Activated CD4-positive, alpha-beta T cell treated with anti-CD3 and anti-CD28 coated beads, Interleukin-2, amount 50 U/mL, for 24 hours (primary cell): Measurements from ENCODE around the gene TMCC1.
"Not testable (repeated sequence)": the region's sequence is repeated elsewhere in the genome, so short reads cannot be mapped to it uniquely, and the experiment has no call there.

Experiments
- DNase-seq, 2 donors: peaks; one replicate each; pipeline ENCODE4 v3.0.0-alpha.2; 2020; ENCODE audit warnings: low read depth in 1 of 2, low spot score in 1 of 2

TMCC1 gene

DNA sequence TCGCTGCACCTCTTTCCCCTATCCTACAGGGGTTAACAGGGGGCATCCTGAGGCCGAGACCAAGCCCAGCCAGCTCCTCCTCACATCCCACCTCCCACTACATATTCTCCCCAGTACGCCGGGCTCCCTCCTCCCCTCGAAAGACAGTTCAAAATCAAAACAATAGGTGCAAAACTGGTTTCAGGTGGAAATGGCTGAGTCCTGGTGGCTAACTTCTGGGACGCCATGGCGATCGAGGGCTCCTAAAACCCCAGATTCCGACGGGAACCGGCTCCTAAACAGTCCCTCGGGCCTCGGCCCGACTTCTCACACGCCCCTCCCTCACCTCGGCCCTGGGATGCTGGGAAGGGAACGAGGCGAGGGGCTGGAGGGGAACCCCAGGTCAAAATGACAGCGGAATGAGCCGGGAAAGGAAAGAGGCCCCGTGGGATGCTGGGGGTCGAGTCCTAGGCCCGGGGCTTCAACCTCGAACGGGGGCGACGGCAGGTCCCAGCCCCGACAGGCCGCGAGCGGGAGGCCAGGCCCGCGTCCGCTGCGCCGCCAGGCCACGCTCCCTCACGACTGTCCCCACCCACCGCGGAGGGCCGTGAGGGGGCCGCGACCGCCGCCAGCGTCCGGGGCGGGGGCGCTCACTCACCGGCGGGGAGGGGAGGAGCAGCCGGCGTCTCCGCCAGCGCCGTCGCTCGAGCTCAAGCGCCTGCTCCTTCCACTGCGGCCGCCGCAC is 492 bp downstream of the TMCC1 start:
- peak; percentile 7 to 13 for DNase-seq

GRCh38 chr3:129892486-129892856 is 1.0 kb downstream of the TMCC1 start:
- peak in 1 of 2 donors; percentile 4 for DNase-seq

GRCh38 chr3:129890891-129891290 is 2.6 kb downstream of the TMCC1 start:
- DNase-seq, result no peak

DNA sequence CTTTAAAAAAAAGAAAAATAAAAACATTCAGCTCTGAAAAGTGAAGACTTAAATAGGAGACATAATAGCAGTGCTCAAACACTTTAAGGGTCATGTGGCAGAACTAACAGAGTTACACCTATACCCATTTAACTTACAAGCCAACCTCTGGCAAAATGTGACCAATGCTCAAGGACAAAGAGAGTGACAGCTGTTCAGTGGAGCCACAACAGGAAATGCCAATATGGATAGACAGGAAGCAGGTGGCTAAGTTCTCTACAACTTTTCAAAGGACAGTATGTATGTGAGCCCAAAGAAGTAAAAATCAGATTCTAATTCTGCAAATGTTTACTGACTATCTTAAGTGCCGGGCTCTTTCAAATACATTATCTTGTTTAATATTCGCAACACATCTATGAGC is 3.4 kb downstream of the TMCC1 start:
- DNase-seq, result no peak

- DNase-seq, result no peak
Measured at GRCh38 chr3:129888771-129889170, 4.7 kb downstream of the TMCC1 start.

- DNase-seq, result no peak
Measured at GRCh38 chr3:129881261-129881660, 12.2 kb downstream of the TMCC1 start.

GRCh38 chr3:129878355-129878754 is 15.2 kb downstream of the TMCC1 start:
- DNase-seq, result no peak

- not testable (repeated sequence) for DNase-seq
Measured at GRCh38 chr3:129874479-129874878, 19.0 kb downstream of the TMCC1 start.

DNA sequence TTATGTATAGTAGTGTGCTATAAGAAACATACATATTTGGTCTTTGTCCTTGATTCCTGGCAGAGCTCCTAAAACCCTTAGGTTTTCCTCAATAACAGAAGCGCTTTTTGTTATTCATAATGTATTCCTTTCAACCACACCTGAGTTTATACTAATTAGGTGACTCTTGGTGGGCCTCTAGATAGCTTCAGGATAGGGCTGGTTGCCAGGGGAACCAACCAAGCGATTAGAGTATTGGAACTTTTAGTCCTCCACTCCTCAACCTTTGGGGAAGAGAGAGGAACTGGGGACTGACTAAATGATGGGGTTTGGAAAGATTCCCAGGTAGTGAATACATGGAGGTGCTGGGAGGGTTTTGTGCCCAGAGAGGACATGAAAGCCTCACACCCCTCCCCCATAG is 24.6 kb downstream of the TMCC1 start:
- DNase-seq, result no peak

DNA sequence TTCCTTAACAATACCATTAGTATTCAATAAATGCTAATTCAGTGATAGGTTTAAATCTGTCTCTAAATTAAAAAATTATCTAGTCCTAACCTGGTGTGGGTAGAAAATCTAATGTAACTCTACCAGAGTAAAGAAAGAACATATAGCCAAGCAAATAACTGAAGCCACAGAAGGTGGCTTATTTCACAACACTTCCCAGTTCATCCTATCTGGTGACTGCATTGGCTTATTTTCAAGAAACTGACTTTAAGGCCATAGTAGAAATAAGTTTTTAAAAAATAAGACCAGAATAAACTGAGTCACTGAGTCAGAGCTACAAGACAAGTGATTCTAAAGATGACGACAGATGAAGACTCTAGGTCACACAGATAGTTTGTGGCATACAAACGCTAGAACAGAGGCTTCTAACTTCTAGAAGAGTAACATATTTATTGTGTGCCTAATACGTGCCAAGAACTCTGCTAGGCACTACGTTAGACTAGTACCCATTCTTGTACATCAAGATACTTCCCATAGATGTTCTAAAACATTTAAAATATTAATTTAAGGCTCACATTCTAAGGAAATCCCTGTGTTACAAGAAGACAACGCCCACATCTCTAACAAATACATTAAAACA is 25.9 kb downstream of the TMCC1 start:
- DNase-seq, result no peak

DNA sequence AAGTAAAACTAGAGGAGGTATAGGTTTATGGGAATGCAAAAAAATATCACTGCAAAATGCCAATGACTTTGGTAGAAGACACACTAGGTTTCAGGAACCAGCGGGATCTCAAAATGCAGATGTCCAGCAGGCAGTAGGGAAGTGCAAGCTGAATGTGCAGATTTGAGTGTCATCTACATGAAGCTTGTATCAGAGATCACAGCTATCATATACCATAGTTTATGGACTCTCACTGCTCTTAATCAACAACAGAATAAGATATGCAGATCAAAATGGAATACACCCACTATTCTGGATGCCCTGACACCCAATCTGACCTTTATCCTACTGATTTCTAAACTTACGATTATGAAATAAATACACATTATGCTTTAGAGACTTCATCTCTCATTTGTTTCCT is 27.7 kb downstream of the TMCC1 start:
- no peak for DNase-seq

DNA sequence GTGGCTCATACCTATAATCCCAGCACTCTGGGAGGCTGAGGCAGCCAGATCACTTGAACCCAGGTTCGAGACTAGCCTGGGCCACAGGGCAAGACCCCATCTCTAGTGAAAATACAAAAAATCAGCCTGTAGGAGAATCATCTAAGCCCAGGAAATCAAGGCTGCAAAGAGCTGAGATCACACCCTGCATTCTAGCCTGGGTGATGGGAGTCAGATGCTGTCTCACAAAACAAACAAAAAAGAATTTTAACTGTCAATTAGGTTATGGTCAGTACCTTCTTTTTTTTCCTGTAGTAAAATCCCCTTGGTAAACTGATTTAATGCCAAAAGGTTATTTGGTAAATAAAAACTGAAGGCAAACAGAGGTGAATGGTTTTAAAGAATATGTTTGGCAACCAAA is 29.0 kb downstream of the TMCC1 start:
- no peak for DNase-seq

GRCh38 chr3:129859272-129859671 is 34.2 kb downstream of the TMCC1 start:
- DNase-seq, result no peak

DNA sequence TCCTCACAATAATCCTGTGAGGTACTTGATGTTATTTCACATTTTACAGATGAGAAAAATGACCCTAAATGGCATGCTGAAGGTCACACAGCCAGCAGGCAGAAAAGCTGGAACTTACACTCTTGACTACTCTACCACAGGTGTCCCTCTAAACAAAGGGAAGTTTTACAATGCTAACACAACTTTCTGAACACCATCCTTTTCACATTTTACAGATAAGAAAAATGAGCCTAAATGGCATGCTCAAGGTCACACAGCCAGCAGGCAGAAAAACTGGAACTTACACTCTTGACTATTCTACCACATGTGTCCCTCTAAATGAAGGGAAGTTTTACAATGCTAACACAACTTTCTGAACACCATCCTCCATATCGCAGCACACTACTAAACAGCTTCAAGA is 35.6 kb downstream of the TMCC1 start:
- DNase-seq, result no peak

DNA sequence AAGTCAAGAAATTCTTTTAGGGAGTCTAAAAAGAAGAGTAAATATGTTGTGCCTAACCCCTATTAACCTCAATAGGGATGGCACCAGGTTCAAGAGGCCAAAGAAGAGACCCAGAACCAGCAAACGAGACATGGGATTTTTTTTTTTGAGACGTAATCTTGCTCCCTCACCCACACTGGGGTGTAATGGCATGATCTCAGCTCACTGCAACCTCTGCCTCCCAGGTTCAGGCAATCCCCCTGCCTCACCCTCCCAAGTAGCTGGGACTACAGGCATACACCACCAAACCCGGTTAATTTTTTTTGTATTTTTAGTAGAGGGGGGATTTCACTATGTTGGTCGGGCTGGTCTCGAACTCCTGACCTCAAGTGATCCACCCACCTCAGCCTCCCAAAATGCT is 36.7 kb downstream of the TMCC1 start:
- not testable (repeated sequence) for DNase-seq

GRCh38 chr3:129855832-129856419 is 37.6 kb downstream of the TMCC1 start:
- DNase-seq, result no peak

- DNase-seq, result no peak
Measured at GRCh38 chr3:129855170-129855831, 38.2 kb downstream of the TMCC1 start.

DNA sequence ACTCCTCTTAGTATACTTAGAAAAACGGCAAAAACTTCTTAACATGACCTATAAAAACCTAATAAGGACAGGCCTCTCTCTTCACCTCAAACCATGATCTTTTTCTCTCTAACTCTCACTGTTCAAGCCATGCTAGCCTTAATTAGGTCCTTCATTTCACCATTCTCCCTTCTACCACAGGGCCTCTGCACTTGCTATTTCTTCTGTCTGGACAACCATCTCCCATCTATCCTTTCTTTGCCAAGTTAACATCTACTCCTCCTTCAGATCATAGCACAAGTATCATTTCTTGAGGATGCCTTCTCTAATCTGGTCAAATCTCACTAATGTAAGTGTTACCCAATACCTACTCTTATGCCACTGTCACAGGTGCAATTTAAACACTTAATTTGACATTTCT is 39.1 kb downstream of the TMCC1 start:
- no peak for DNase-seq

- no peak for DNase-seq
Measured at GRCh38 chr3:129845956-129846355, 47.6 kb downstream of the TMCC1 start.

DNA sequence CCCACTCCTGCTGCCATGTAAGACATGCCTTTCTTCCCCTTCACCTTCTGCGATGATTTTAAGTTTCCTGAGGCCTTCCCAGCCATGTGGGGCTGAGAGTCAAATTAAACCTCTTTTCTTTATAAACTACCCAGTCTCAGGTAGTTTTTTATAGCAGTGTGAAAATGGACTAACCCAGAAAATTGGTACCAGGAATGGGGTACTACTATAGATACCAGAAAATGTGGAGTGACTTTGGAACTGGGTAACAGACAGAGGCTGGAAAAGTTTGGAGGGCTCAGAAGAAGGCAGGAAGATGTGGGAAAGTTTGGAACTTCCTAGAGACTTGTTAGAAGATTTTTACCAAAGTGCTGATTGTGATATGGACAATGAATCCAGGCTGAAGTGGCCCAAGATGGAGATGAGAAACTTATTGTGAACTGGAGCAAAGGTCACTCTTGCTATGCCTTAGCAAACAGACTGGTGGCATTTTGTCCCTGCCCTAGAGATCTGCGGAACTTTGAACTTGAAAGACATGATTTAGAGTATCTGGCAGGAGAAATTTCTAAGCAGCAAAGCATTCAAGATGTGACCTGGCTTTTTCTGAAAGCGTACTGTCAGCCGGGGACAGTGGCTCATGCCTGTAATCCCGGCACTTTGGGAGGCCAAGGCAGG is 52.7 kb downstream of the TMCC1 start:
- DNase-seq, result no peak

DNA sequence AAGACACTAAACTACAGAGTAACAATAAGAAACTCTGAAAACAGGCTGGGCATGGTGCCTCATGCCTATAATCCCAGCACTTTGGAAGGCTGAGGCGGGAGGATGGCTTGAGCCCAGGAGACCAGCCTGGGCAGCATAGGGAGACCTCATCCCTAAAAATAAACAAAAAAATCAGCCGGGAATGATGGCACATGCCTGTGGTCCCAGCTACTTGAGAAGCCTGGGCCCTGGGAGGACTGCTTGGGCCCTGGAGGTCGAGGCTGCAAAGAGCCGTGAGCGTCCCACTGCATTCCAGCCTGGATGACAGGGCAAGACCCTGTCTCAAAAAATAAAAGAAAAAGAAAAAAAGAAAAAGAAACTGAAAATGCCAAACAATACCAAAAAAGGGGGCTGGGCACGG is 55.4 kb downstream of the TMCC1 start:
- no peak for DNase-seq
